ENCODE results near the gene IFT122.

- TF ChIP-seq POLR2A (IDR thresholded peaks at IDR 0.05; ENCODE audit: low read depth, low read length) (no peak), CTCF (IDR thresholded peaks at IDR 0.05; ENCODE audit: extremely low read depth in 1 of 2, insufficient read depth in 1 of 2, low read depth in 1 of 2, low read length in 2 of 2) (no peak), EZH2 (IDR thresholded peaks at IDR 0.05; ENCODE audit: borderline replicate concordance, low read depth, low read length, severe bottlenecking) (no peak), POLR2AphosphoS5 (IDR thresholded peaks at IDR 0.05; ENCODE audit: insufficient read depth, low read depth, low read length) (no peak), FOS (IDR thresholded peaks at IDR 0.05; ENCODE audit: borderline replicate concordance, insufficient read depth, low read length) (no peak), JUN (IDR thresholded peaks at IDR 0.05; ENCODE audit: borderline replicate concordance, insufficient read depth, insufficient read length, low read depth) (no peak), MAX (IDR thresholded peaks at IDR 0.05; ENCODE audit: insufficient read depth, insufficient read length) (no peak), MYC (IDR thresholded peaks at IDR 0.05; ENCODE audit: low read depth, low read length) (no peak), GATA2 (IDR thresholded peaks at IDR 0.05; ENCODE audit: insufficient read depth, insufficient read length, low read depth, low read length) (no peak)
Observed at GRCh38 chr3:129503471-129504291, 63.7 kb downstream of the IFT122 start.

Measured in endothelial cell of umbilical vein (primary cell).